NCI-H1930 (cell line): Measurements from ENCODE around the gene CXCR4.
"Not testable (repeated sequence)": the region's sequence is repeated elsewhere in the genome, so short reads cannot be mapped to it uniquely, and the experiment has no call there.

ENCODE experiments used
- DNase-seq, 2 experiments: peaks; one replicate each; lab custom pipeline; 2025; lab: John Stamatoyannopoulos, UW

The CXCR4 gene

DNA sequence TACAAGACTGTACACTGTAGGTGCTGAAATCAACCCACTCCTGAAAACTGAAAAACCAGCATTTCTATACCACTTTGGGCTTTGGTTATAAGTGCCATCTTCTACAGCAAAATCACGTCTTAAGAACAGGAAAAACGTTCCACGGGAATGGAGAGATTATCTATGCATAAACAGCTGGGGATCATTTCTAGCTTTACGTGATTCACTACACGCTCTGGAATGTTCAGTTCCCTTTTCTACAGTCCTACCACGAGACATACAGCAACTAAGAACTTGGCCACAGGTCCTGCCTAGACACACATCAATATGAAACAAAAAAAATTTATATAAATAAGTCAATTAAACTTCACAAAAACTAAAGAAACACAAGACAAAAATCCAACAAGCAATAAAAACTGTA, 3.6 kb downstream of the CXCR4 start:
- DNase-seq = no peak

DNA sequence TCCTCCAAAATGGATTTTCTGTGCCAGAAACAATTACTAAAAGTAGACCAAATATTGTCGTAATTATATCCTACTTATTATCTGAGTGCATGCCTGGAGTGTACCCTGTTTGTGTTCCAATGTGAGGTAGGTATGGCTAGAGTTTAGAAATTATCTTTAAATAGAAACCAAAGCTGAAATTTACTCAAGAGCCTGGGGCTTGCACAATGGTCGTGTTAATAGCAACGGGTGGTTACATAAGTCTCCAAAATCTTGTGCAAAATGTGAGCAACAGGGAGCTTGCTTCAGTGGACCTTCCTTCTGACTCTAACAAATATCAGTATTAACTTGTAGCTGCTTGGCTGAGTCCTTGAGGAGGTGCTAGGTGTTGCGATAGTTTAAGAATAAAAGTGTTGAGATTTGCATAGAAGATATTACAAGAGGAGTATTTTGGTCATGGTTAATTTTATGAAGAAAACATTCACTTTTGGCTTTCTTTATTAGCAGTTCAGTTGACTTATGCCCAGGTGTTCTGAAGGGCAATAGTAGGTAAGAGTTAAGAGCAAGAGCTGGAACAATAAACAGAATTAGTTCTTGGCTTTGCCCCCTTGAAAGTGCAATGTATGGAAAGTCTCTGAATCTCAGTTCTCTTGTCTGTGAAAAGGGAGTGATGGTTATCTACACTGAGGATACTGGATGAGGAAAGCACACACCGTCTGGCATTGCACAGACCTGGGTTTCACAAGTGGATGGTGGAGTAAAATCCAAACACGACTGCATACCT, 4.6 kb downstream of the CXCR4 start:
- no peak for DNase-seq

DNA sequence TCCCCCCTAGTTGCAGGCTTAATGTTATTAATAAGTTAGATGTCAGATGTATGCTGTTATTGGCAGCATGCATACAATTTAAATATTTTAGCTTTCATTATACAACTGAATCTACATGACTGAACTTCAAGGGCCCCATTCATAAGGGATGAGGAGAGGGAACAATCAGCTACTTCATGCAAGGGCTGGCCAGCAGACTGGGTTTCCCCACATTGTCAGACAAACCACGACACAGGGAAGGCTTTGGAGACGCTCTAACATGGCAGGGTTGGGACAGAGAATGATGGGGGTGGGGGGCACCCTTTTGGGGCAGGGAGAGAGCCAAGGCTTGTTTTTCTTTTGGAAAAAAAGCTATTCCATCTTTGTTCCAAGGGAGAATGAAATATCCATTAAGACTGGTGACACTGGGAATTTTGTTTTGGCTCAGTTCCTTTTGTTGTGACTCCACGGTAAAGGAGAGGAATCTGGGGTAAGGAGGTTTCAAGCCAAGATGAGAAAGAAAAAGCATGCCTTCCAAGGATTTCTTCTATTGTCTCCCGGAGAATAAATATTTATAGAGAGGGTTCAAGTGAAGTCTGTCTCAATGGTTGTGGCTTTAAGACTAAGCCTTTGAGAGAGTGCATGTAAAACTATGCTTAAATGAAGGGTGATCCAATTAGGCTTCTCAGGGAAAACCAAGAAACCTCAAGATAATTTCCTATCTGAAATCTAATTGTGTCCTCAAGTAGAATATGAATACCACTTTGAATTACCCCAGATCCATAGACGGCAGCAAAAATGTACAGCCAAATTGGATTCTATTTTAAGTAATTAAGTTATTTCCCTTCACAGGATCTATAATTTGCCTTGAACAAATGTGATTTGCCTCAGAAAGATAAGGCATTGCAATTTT, 5.4 kb downstream of the CXCR4 start:
- DNase-seq = no peak

- no peak for DNase-seq
These were observed 6.2 kb downstream of the CXCR4 start for GRCh38 chr2:136111711-136112110.

GRCh38 chr2:136110526-136110925, 7.4 kb downstream of the CXCR4 start:
- DNase-seq = no peak

DNA sequence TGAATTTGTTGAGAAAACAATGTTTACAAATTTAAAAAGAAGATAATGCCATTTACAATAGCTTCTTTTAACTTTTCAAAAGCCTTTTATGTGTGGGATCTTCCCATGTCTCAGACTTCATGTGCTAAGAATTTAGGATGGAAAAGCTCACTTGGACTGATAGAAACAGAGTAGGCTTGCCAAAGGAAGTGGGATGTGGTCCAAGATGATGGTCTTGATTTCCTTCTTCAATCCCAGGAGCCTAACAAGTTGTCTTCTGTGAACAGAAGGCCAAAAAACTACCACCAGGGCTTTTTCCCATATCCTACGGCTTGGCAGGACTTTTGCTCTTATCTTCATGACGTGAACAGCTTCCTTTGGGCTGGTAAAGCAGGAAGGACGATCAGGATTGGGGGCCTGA, 9.5 kb downstream of the CXCR4 start:
- no peak for DNase-seq

DNA sequence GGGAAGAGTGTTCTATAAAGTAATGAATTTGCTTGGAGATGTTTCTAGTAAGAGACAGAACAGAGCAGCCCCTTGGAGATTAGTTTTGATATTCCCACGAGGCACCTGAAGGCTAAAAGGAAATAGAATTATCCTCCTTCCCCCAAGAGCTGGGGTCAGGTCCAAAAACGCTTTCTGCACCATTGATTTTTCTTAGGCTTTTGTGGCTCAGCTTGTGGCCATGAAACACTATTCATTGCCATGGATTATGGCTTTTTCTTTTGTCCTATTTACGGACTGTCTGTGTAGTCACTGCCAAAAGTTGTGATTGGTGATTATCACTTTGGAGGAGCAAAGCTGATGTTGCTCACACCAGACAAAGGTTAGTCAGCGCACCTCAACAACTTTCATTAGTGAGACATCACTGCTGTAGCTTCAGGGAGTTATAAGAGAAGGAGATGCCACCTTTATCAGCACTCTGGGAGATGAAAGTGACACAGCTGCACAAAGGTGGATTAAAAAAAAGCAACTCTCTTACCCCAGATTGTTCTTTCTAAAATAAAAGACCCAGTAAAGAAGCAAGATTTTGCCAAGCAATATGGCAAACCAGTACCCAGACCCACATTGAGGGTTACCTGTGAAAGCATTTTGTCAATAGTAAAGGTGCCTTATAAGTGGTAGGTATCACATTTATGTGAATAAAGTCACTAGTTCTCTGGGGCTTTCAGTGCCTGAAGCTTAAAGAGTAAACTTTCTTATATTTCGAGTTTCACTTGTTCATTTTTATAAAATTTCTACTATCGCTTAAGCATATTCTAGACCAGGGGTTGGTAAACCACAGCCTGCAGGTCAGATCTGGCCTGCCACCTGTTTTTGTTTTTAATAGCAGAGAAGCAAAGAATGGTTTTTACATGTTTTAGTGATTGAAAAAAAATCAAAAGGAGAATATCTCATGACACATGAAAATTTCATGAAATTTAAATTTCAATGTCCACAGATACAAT, 10.6 kb downstream of the CXCR4 start:
- no peak for DNase-seq

DNA sequence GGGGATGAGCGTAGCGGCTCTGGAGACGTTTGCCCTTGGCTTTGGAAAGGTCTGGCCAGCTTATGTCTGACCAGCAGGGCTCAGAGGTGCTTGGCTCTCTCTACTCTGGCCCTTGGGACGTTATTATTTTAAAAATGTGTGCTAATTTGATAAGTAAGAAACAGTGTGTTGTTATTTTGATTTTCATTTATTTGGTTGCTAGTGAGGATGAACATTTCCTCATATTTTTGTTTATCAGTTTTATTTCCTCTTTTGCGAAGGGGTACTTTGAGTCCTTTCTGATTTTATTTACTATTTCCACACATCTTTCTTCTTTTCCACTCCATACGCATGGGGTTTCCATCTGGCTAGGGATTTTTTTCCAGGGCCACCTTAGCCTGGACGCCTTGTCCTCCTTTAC, 11.4 kb downstream of the CXCR4 start:
- DNase-seq = no peak

DNA sequence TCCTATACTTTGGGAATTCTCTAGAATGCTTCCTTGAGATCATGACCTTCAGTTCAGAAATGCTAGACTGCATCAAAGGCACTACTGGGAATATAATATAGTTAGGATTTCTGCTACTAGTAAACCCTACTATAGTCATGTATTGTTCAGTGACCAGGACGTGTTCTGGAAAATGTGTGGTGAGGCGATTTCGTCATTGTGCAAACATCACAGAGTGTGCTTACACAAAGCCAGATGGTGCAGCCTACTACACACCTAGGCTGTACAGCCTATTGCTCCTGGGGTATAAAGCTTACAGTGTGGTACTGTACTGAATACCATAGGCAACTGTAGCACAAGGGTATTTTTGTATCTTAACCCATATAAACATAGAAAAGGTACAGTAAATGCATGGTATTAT, 13.0 kb downstream of the CXCR4 start:
- no peak for DNase-seq

DNA sequence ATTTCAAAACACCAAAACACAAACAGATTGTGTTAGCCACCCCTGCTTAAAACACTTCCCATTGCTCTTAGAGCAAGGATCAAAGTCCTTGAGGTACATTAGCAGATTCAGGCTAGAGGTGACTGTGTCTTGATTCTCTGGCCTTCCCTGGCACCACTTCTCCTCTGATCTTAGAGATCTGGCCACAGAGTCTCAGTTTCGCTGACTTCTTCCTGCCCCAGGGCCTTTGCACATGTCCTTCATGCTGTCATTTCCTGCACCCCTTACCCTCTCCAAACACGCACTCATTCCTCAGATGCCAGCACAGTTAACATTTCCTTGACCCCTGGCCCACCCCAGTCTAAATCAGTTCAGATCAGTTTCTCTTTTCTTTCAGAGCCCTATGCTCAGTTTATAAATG, 16.9 kb downstream of the CXCR4 start:
- DNase-seq = no peak

- DNase-seq = no peak
These were observed 19.5 kb downstream of the CXCR4 start for GRCh38 chr2:136098441-136098840.

DNA sequence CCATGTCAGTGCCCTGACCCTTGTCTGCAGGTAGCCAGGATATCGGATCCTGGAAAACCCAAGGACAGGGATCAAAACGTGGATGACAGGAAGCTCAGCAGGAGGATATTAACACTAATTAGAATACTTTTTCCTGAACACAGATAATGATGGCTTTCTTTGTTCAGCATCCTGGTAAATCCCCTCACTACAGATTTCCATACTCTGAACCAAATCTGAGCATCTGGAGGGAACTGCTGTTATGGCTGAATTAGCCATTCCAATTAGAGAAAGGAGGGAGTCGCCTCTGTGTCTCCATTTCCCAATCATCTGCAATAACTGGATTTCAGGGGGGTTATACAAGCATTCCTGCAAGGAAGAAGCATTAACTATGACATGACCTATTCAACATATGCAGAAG, 24.4 kb downstream of the CXCR4 start:
- DNase-seq = no peak

- no peak for DNase-seq
These were observed 26.1 kb downstream of the CXCR4 start for GRCh38 chr2:136091899-136092298.

- not testable (repeated sequence) for DNase-seq
These were observed 30.0 kb downstream of the CXCR4 start for GRCh38 chr2:136087901-136088460.

DNA sequence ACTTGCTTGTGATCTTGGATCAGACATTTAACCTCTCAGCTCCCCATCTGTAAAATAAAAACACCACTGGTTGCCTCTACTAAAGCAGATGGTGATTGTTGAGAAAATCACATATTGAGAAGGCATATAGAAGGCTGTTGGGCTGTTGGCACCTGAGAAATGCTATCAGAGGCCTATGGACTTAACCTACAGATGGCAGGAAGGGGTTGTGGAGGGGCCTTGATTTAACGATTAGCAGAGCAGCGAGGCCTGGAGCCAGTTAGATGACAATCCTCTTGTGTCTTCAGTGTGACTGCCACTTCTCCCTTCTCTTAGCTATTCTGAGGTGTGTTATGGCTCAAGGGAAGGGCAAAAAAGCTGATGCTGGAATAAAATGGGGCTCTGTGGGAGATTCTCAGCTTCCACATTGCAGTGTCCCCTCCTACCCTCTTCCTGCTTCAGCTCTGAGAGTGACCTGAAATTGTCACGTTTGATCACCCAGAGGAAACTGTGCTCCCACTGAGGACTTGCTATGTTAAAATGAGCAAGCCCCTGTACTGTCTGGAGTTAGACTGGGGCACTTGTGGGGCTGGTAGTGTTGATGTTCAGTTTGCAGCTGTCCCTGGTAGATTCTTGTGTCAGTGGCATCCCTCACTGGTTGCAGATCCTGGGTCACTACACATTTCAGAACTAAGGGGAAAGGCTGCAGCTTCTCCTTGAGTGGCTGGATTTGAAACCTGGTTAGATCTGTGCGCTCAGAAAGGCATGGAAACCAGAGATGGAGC, 31.5 kb downstream of the CXCR4 start:
- no peak for DNase-seq

DNA sequence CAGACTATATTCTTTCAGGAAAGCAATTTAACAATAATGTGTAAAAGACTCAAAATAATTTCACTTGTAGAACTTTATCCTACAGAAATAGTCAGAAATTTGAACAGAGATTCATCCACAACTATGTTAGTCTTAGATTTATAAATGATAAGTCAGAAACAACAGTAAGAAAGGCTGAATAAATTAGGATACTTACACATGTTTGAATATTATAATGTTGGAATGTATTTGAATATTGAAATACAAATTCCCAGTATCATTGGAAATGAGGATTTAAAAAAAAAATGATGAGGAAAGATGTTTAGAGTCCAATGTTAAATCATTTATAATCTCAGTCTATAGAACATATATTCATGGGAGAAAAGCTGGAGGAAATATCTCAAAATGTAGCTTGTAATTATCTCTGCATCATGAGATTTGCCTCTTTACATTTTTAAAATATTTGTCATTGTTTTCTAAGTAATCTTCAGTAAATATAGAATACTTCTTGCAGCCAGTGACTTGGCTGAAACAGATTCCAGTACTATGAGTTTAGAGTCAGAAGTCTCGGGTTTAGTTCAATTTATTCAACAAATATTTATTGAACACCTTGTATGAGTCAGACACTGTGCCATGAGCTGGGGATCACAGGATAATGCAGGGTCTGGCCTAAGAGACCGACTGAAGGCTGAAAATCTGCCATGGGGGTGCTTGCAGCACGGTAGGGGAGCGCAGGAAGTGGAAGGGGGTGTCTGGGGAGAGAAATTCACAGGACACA, 32.3 kb downstream of the CXCR4 start:
- DNase-seq = no peak

- DNase-seq = no peak
These were observed 36.3 kb downstream of the CXCR4 start for GRCh38 chr2:136081582-136082210.

DNA sequence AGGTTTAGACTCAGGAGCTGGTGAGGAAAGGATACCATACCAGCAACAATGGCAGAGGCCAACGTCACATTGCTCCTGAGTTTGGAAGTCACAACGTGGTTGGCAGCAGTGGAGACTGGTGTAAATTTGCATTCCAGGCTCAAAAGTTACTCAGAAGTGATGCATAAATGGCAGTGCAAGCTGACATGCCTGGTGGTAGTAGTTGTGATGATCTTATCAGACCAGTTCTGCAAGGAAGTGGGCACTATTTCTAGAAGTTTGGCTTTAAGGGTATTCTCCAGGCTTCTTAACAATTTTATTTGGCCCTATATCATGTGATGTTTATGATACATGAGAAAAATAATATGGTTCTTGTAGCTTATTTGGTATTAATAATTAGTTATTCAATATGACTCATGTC, 37.8 kb downstream of the CXCR4 start:
- DNase-seq = no peak

DNA sequence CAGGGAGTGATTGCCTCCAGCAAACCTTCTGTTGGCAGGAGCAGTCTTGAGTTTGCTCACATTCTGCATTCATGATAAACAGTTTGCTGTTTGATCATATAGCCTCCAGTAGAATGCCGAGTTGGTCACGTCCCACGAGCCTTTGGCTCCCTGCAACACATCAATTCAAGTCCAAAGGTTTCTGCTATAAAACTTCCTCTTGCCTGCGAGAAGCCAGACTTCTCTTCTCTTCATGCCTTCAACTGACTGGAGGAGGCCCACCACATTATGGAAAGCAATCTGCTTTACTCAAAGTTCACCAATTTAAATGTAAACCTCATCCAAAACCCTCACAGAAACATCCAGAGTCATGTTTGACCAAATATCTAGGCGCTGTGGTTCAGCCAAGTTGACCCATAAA, 40.8 kb downstream of the CXCR4 start:
- no peak for DNase-seq

DNA sequence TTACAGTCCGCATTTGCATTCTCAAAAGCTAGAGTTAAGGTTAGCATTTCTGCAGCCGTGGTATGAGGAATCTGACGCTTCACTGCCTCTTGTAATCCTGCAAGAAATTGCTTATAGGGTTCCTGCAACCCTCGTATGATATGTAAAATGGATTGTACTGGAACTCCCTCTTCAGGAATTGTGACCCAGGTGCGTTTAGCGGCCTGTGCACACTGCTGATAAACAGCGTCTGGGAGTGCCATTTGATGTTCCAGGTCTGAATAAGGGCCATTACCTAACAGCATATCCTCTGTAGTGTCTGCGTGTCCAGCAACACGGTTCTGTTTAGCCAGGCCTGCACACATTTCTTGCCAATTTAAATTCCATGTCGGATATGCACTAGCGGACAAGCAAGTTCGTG, 42.5 kb downstream of the CXCR4 start:
- no peak for DNase-seq
